GM21619 (cell line): ENCODE measurements around the gene CHSY1.
"Not testable (repeated sequence)": the region's sequence is repeated elsewhere in the genome, so short reads cannot be mapped to it uniquely, and the experiment has no call there.

Source experiments
- ATAC-seq: cut with Tn5 transposase; IDR thresholded peaks from one replicate; pipeline ENCODE4 v1.9.1; 2021; ENCODE audit not compliant: unreplicated experiment

The CHSY1 gene

GRCh38 chr15:101244889-101245668 lies 6.8 kb downstream of the CHSY1 start:
- no peak for ATAC-seq

DNA sequence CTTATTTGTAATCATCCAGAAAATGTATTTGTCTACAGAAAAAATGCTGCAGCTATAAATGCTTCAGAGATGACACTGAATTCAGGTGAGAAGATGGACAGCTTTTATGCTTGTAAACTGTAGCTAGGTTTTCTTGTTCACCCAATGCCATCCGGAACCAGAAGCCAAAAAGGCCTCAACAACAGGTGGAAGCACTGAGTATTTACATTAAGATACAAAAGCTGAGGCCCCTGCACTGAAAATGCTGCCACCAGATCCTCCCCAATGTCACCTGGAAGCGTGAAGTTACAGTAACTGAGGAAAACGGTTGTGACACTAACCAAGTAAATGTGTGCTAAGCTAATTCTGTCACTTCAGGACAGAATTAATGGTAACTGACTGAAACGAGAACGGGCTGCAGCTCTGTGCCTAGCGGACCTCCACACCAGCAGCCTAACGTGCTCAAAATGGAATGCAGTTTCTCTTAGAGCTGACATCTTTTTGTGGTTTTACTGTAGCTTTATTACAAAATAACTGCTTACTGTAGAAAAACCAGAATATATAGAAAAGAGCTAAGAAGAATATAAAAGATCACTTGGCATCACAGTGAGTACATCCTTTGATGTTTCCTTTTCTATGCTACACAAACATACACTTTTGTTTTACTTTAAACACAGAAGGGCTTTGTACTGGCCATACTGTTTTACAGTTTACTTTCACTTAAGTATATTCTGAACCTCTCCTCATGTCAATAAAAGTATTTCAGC lies 7.6 kb downstream of the CHSY1 start:
- ATAC-seq, result no peak

- no peak for ATAC-seq
Measured at GRCh38 chr15:101243420-101243819, 8.4 kb downstream of the CHSY1 start.

DNA sequence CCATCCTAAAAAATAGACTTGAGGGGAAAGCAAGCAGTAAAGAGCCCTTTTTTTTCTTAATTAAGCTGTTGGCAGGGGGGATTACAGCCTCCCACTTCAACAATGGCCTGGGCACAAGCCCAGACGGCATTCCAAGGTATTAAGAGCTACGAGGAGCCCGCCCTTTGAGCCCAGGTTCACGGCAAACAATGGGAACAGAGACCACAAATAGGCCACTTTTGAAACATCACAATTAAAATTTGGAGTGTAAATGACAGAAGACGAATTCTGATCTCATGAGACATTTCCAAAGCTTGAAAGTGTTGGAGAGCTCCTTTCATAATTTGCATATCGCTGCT lies 8.9 kb downstream of the CHSY1 start:
- ATAC-seq, result no peak

- peak; percentile 65 for ATAC-seq
Measured at GRCh38 chr15:101242160-101242998, 9.5 kb downstream of the CHSY1 start.

DNA sequence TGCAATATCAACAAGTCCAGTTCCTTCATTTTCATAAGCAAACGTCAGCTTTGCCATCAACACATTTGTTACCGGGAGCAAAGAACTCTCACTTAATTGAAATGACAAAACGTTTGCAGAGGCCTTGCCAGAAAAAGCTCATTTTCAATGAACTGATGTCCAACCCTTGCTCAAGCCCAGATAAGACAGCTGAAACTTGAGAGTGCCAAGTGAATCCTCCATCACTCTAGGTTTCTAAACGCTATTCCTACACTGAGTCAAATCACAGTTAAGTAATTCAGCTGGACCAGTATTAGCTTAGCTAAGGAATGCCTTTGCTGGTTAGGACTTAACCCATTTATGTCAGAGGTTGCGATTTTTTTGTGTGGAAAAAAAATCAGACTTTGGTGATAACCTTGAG lies 11.5 kb downstream of the CHSY1 start:
- ATAC-seq, result no peak

- ATAC-seq, result no peak
Measured at GRCh38 chr15:101239724-101240136, 12.1 kb downstream of the CHSY1 start.

GRCh38 chr15:101237251-101237650 lies 14.6 kb downstream of the CHSY1 start:
- no peak for ATAC-seq

DNA sequence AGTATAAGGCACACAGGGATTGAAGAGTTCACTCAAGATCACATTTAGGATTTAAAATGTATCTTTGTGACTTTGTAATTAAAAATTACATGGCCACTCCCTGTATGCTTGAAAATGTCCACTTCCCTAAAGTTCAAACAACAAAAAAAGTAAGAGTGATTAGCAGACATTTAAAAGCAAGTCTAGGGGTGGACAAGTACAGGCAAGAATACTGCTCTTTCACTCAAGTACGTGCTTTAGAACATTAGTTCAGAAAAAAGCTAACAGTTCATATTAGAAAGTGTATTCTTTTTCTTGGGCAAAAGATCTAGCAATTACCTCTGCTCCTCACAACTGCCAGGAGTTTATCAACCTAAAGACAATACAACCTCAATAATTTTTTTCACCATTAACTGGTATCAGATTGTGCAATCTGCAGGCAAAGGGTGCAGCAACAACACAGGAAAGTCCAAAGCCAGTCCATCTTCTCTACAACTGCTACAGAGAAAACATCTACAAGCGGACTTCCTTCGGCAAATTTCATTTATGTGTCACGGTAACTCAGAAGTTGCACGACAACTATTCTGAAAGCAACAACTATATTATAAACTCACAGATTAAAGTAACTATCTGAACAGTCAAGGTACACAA lies 18.1 kb downstream of the CHSY1 start:
- no peak for ATAC-seq

DNA sequence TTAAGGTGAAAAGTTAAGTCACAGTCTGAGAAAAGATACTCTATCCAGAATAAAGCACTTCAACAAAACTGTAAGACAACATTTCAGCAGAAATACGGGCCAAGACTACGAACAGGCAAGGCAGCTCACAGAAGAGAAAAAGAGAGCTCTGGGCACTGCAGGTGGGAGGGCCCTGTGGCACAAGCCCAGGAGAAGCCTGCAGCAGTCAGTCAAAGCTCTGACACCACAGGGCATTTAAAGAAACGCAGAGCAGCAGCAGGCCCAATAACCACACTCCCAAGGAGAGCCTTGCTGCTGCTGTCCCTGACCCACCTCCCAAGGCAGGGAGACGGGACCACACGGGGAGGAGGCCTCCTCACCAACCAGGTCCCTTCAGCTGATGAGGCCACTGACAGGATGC lies 19.2 kb downstream of the CHSY1 start:
- ATAC-seq, result no peak

DNA sequence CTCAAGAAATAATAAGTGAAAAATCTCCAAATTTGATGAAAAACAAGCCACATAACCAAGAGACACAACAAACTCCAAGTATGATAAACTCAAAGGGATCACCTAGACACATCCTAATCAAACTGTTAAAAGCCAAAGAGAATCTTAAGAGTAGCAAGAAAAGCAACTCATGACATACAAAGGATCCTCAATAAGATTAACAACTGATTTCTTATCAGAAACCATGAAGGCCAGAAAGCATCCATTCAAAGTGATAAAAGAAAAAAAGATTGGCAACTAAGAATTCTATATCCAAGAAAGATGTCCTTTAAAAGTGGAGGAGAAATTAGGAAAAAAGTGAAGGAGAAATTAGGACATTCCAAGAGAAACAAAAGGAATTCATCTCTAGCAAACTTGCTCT lies 23.5 kb downstream of the CHSY1 start:
- ATAC-seq, result no peak

DNA sequence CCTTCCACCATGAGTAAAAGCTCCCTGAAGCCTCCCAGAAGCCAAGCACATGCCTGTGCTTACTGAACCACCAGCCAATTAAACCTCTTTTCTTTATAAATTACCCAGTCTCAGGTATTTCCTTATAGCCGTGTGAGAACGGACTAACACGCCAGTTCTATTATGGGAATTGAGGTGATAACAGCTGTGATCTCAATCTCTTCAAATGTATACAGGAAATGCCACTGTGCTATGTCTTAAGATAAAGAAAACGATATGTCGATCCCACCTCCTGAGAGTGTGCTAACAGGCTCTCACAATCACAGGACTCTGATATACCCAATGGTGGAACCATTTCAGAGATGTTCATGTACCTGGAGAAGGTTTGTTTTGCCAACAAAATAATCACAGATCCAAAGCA lies 26.2 kb downstream of the CHSY1 start:
- no peak for ATAC-seq

- ATAC-seq, result no peak
Measured at GRCh38 chr15:101221902-101222301, 29.9 kb downstream of the CHSY1 start.

- ATAC-seq, result no peak
Measured at GRCh38 chr15:101220060-101220459, 31.8 kb downstream of the CHSY1 start.

DNA sequence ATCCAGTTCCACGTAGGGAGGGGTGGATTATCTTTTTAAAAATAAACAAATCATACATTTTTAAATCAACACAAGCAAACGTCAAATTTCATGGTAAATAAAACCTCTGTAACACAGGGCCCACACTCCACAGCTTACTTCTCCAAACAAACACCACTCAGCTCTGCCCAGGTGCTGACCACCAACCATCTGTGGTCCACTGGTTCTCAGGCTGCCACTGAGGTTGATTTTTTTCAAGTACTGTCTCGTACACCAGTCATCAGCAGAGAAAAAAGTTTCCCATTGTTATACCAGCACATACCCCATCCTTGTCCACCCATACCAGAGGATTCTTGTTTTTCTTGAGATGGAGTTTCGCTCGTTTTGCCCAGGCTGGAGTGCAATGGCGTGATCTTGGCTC lies 32.4 kb downstream of the CHSY1 start:
- ATAC-seq, result no peak

- no peak for ATAC-seq
Measured at GRCh38 chr15:101217446-101217845, 34.4 kb downstream of the CHSY1 start.

- ATAC-seq, result no peak
Measured at GRCh38 chr15:101216100-101216499, 35.7 kb downstream of the CHSY1 start.

GRCh38 chr15:101215681-101216080 lies 36.2 kb downstream of the CHSY1 start:
- no peak for ATAC-seq

DNA sequence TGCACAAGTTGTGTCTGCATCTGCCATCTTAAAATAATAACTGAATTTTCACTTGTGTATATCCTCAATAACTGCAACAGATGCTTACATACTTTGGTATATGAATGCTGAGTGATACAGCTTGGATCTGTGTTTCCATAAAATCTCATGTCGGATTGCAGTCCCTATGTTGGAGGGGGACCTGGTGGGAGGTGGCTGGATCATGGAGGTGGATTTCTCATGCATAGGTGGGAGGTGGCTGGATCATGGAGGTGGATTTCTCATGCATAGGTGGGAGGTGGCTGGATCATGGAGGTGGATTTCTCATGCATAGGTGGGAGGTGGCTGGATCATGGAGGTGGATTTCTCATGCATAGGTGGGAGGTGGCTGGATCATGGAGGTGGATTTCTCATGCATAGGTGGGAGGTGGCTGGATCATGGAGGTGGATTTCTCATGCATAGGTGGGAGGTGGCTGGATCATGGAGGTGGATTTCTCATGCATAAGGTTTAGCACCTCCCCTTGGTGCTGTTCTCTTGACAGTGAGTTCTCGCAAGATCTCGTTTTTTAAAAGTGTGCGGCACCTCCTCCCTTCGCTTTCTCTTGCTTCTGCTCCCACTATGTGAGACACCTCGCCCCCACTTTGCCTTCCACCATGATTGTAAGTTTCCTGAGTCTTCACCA lies 37.3 kb downstream of the CHSY1 start:
- ATAC-seq, result not testable (repeated sequence)

- no peak for ATAC-seq
Measured at GRCh38 chr15:101213570-101213969, 38.3 kb downstream of the CHSY1 start.

DNA sequence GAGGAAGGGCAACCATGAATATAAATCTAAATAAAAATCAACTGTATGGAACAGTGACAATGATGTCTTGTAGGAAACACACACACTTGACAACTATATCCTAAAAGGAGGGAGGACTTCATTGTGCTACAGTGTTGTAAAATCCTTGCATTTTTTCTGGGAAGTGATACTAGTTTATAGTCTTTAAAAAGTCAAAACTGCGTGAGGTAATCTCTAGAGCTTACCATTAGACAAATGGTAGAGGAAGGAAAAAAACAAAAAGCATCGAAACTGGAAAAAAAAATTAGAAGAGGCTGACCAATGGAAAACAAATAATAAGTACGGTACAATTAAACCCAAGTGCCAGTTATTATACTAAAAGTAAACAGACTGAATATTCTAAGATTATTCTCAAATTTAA lies 38.7 kb downstream of the CHSY1 start:
- ATAC-seq, result no peak
